ENCODE results near the gene XXYLT1. TPM values are rescaled to one million over a fixed set of nuclear protein-coding genes. Genes with fewer than 3 reads are reported as not detected.

Gene XXYLT1
- total RNA-seq, 2 experiments from 2014 or later = 3.1 to 3.7 TPM

GRCh38 chr3:195140410-195140809 lies 130.5 kb downstream of the XXYLT1 start:
- peaks cover 24% of the 10 kb centered on the region for H3K36me3 Mint-ChIP-seq (ENCODE audit: low read depth)
- H3K27ac Mint-ChIP-seq = no peak overlapping the region
- ATAC-seq (ENCODE audit: poor library complexity) (no peak), DNase-seq (no peak)
- Histone ChIP-seq H3K36me3 (ENCODE audit: insufficient read depth, low read length) (no peaks in the 10 kb centered on the region), H3K4me3 (ENCODE audit: low read length) (no peak overlapping the region), H3K27me3 (ENCODE audit: control insufficient read depth in 1 of 2, insufficient read depth in 2 of 2, low read length in 2 of 2) (no peaks in the 10 kb centered on the region), H3K27ac (ENCODE audit: low read depth in 1 of 2, low read length in 2 of 2) (no peak overlapping the region), H3K4me1 (ENCODE audit: insufficient read depth, low read length) (peaks cover 12% of the 10 kb centered on the region), H3K9me3 (ENCODE audit: control insufficient read depth in 1 of 2, insufficient read depth in 1 of 2, low read length in 2 of 2) (peaks cover 7 to 12% of the 10 kb centered on the region in 2 experiments)
- H3K27me3 Mint-ChIP-seq = no peaks in the 10 kb centered on the region
- ChIA-PET POLR2A (no interaction called here), CTCF (no interaction called here)
- H3K4me1 Mint-ChIP-seq (ENCODE audit: low read depth) = no peaks in the 10 kb centered on the region
- intact Hi-C loops (cut with DNase I, micrococcal nuclease) = loop anchor here in 1 of 2 experiments (10.0 kb wide), 1 partner anchor 114 kb away; no protein-coding TSS in a partner anchor
- H3K9me3 Mint-ChIP-seq = peaks cover 11% of the 10 kb centered on the region
- no peak overlapping the region for H3K4me3 Mint-ChIP-seq
- no peak for TF ChIP-seq CTCF (IDR thresholded peaks at IDR 0.05)

GRCh38 chr3:195139876-195140240 lies 131.1 kb downstream of the XXYLT1 start:
- intact Hi-C loops (cut with DNase I, micrococcal nuclease) = loop anchor here in 1 of 2 experiments (10.0 kb wide), 1 partner anchor 115 kb away; no protein-coding TSS in a partner anchor
- H3K27ac Mint-ChIP-seq = no peak overlapping the region
- ATAC-seq (ENCODE audit: poor library complexity) (no peak), DNase-seq (no peak)
- H3K4me1 Mint-ChIP-seq (ENCODE audit: low read depth) = no peaks in the 10 kb centered on the region
- no peaks in the 10 kb centered on the region for H3K27me3 ChIP-seq (ENCODE audit: control insufficient read depth in 1 of 2, insufficient read depth in 2 of 2, low read length in 2 of 2)
- no peaks in the 10 kb centered on the region for H3K27me3 Mint-ChIP-seq
- H3K36me3 Mint-ChIP-seq (ENCODE audit: low read depth) = peaks cover 24% of the 10 kb centered on the region
- POLR2A ChIA-PET = no interaction called here
- H3K36me3 ChIP-seq (ENCODE audit: insufficient read depth, low read length) = no peaks in the 10 kb centered on the region
- no peak for TF ChIP-seq CTCF (IDR thresholded peaks at IDR 0.05)
- H3K9me3 Mint-ChIP-seq = peaks cover 11% of the 10 kb centered on the region
- H3K4me1 ChIP-seq (ENCODE audit: insufficient read depth, low read length) = peaks cover 12% of the 10 kb centered on the region
- H3K4me3 Mint-ChIP-seq = no peak overlapping the region
- CTCF ChIA-PET = no interaction called here
- no peak overlapping the region for H3K27ac ChIP-seq (ENCODE audit: low read depth in 1 of 2, low read length in 2 of 2)
- H3K9me3 ChIP-seq (ENCODE audit: control insufficient read depth in 1 of 2, insufficient read depth in 1 of 2, low read length in 2 of 2) = peaks cover 7 to 12% of the 10 kb centered on the region in 2 experiments
- no peak overlapping the region for H3K4me3 ChIP-seq (ENCODE audit: low read length)

GRCh38 chr3:195139091-195139875 lies 131.7 kb downstream of the XXYLT1 start:
- Mint-ChIP-seq H3K27ac (no peak overlapping the region), H3K9me3 (peaks cover 11% of the 10 kb centered on the region), H3K4me3 (no peak overlapping the region), H3K36me3 (ENCODE audit: low read depth) (peaks cover 24% of the 10 kb centered on the region), H3K27me3 (no peaks in the 10 kb centered on the region), H3K4me1 (ENCODE audit: low read depth) (no peaks in the 10 kb centered on the region)
- Histone ChIP-seq H3K36me3 (ENCODE audit: insufficient read depth, low read length) (no peaks in the 10 kb centered on the region), H3K9me3 (ENCODE audit: control insufficient read depth in 1 of 2, insufficient read depth in 1 of 2, low read length in 2 of 2) (peaks cover 7 to 12% of the 10 kb centered on the region in 2 experiments), H3K4me3 (ENCODE audit: low read length) (no peak overlapping the region), H3K27ac (ENCODE audit: low read depth in 1 of 2, low read length in 2 of 2) (no peak overlapping the region), H3K27me3 (ENCODE audit: control insufficient read depth in 1 of 2, insufficient read depth in 2 of 2, low read length in 2 of 2) (no peaks in the 10 kb centered on the region), H3K4me1 (ENCODE audit: insufficient read depth, low read length) (peaks cover 12% of the 10 kb centered on the region)
- POLR2A ChIA-PET = no interaction called here
- CTCF ChIA-PET = no interaction called here
- TF ChIP-seq CTCF (IDR thresholded peaks at IDR 0.05) = no peak
- DNase-seq = peak in 1 of 14 experiments; percentile 60
- intact Hi-C loops (cut with DNase I, micrococcal nuclease) = no loop called here
- ATAC-seq (ENCODE audit: poor library complexity) = no peak
